ENCODE results near the gene SESN3.

SESN3 gene

GRCh38 chr11:95253141-95253540 lies 22.1 kb upstream of the SESN3 start:
- intact Hi-C loops (cut with DNase I), result loop anchor here (10.0 kb wide), 1 partner anchor 82 kb away; no protein-coding TSS in a partner anchor
- DNase-seq, result no peak

- intact Hi-C loops (cut with DNase I), result loop anchor here (10.0 kb wide), 1 partner anchor 82 kb away; no protein-coding TSS in a partner anchor
- DNase-seq, result no peak
Measured at GRCh38 chr11:95252586-95252985, 21.6 kb upstream of the SESN3 start.

- intact Hi-C loops (cut with DNase I), result loop anchor here (10.0 kb wide), 1 partner anchor 83 kb away; no protein-coding TSS in a partner anchor
- peak in 1 of 10 donors; percentile 55 for DNase-seq
Measured at GRCh38 chr11:95251896-95252295, 20.9 kb upstream of the SESN3 start.

GRCh38 chr11:95248666-95249467 lies 17.9 kb upstream of the SESN3 start:
- intact Hi-C loops (cut with DNase I), result no loop called here
- DNase-seq, result no peak

- no peak for DNase-seq
- intact Hi-C loops (cut with DNase I), result no loop called here
Measured at GRCh38 chr11:95247883-95248282, 16.9 kb upstream of the SESN3 start.

GRCh38 chr11:95247127-95247684 lies 16.2 kb upstream of the SESN3 start:
- intact Hi-C loops (cut with DNase I), result no loop called here

GRCh38 chr11:95245581-95245980 lies 14.6 kb upstream of the SESN3 start:
- no peak for DNase-seq
- intact Hi-C loops (cut with DNase I), result no loop called here

More at GRCh38 chr11:95247127-95247684, 16.2 kb upstream of the SESN3 start:
- no peak for DNase-seq

- intact Hi-C loops (cut with DNase I), result no loop called here
Measured at GRCh38 chr11:95245038-95245437, 14.0 kb upstream of the SESN3 start.

GRCh38 chr11:95243673-95244072 lies 12.7 kb upstream of the SESN3 start:
- no peak for DNase-seq
- intact Hi-C loops (cut with DNase I), result no loop called here

More at GRCh38 chr11:95245038-95245437, 14.0 kb upstream of the SESN3 start:
- DNase-seq, result no peak

GRCh38 chr11:95242845-95243605 lies 12.0 kb upstream of the SESN3 start:
- intact Hi-C loops (cut with DNase I), result no loop called here
- no peak for DNase-seq

- intact Hi-C loops (cut with DNase I), result no loop called here
Measured at GRCh38 chr11:95242091-95242844, 11.3 kb upstream of the SESN3 start.

GRCh38 chr11:95241681-95242081 lies 10.7 kb upstream of the SESN3 start:
- no peak for DNase-seq

More at GRCh38 chr11:95242091-95242844, 11.3 kb upstream of the SESN3 start:
- DNase-seq, result no peak

GRCh38 chr11:95239871-95240649 lies 9.1 kb upstream of the SESN3 start:
- DNase-seq, result no peak
- intact Hi-C loops (cut with DNase I), result loop anchor here (10.0 kb wide), 1 partner anchor 165 kb away; no protein-coding TSS in a partner anchor

More at GRCh38 chr11:95241681-95242081, 10.7 kb upstream of the SESN3 start:
- intact Hi-C loops (cut with DNase I), result no loop called here

GRCh38 chr11:95232666-95233065 lies 1.7 kb upstream of the SESN3 start:
- intact Hi-C loops (cut with DNase I), result loop anchor here (5.0 to 10.0 kb wide), 3 partner anchors 80 to 470 kb away; no protein-coding TSS in a partner anchor
- no peak for DNase-seq

- peak; percentile 59 to 97 (median 80) for DNase-seq
- intact Hi-C loops (cut with DNase I), result loop anchor here (5.0 to 10.0 kb wide), 3 partner anchors 80 to 470 kb away; no protein-coding TSS in a partner anchor
Measured at GRCh38 chr11:95231881-95232605, 1.0 kb upstream of the SESN3 start.

- intact Hi-C loops (cut with DNase I), result loop anchor here (5.0 to 10.0 kb wide), 3 partner anchors 78 to 472 kb away; no protein-coding TSS in a partner anchor
- DNase-seq, result no peak
Measured at GRCh38 chr11:95230810-95231126, 234 bp downstream of the SESN3 start.

- intact Hi-C loops (cut with DNase I), result loop anchor here (5.0 to 10.0 kb wide), 4 partner anchors 78 to 535 kb away; no protein-coding TSS in a partner anchor
Measured at GRCh38 chr11:95229993-95230809, 801 bp downstream of the SESN3 start.

More at GRCh38 chr11:95229993-95230809, 801 bp downstream of the SESN3 start:
- peak in 8 of 10 donors; percentile 7 to 84 (median 28) for DNase-seq

Measured in posterior cingulate gyrus (tissue), 11 donors.